Keratinocyte (primary cell): Measurements from ENCODE around the gene IL12RB2. TPM values are rescaled to one million over a fixed set of nuclear protein-coding genes. Genes with fewer than 3 reads are reported as not detected.

ENCODE experiments used
- DNase-seq: peaks from one replicate; pipeline ENCODE4 v3.0.0-alpha.2; 2011; ENCODE audit warnings: low read depth, missing footprints, low spot score
- FAIRE-seq: peaks from 2 replicates; lab custom pipeline; 2011; peaks lifted over from hg19 to GRCh38; lab: Jason Lieb, UNC
- H2AFZ ChIP-seq: 2 replicates; pipeline ENCODE4 v1.6.0; 2012; ENCODE audit warnings: low read length, control low read depth, inconsistent platforms; ENCODE audit not compliant: control insufficient read depth
- H3K27ac ChIP-seq: 2 replicates; pipeline ENCODE4 v1.5.1; 2011; ENCODE audit warnings: low read length; ENCODE audit not compliant: control insufficient read depth, insufficient read depth
- H3K27me3 ChIP-seq: 3 replicates; pipeline ENCODE4 v1.6.0; 2011; ENCODE audit warnings: low read length; ENCODE audit not compliant: control insufficient read depth, insufficient read depth; ENCODE audit errors: extremely low read depth
- H3K36me3 ChIP-seq, 2 experiments: 2 replicates in 1 of 2; 3 replicates in 1 of 2; pipeline ENCODE4 v1.5.1; 2011; ENCODE audit warnings: low read length in 2 of 2, mild to moderate bottlenecking in 1 of 2; ENCODE audit not compliant: control insufficient read depth in 2 of 2, insufficient read depth in 2 of 2; ENCODE audit errors: extremely low read depth in 1 of 2
- H3K4me1 ChIP-seq: 3 replicates; pipeline ENCODE4 v1.5.1; 2011; ENCODE audit warnings: low read length; ENCODE audit not compliant: control insufficient read depth, insufficient read depth; ENCODE audit errors: extremely low read depth
- H3K4me2 ChIP-seq: 3 replicates; pipeline ENCODE4 v1.6.0; 2011; ENCODE audit warnings: low read depth, low read length; ENCODE audit not compliant: control insufficient read depth, insufficient read depth; ENCODE audit errors: extremely low read depth
- H3K4me3 ChIP-seq, 3 experiments: fragments of 200-600 bp in 1 of 3; sonication (generic) in 1 of 3; 2 replicates in 2 of 3; 3 replicates in 1 of 3; pipeline ENCODE4 v1.5.1; 2011 to 2016; ENCODE audit warnings: low read length in 3 of 3, mild to moderate bottlenecking in 3 of 3, control low read depth in 2 of 3, inconsistent platforms in 1 of 3, low read depth in 1 of 3, mixed read lengths in 1 of 3, mixed run types in 1 of 3, moderate library complexity in 1 of 3; ENCODE audit not compliant: control insufficient read depth in 2 of 3, insufficient read depth in 2 of 3; ENCODE audit errors: extremely low read depth in 1 of 3
- H3K79me2 ChIP-seq: 2 replicates; pipeline ENCODE4 v1.6.0; 2012; ENCODE audit warnings: low read length; ENCODE audit not compliant: control insufficient read depth, insufficient read depth
- H3K9ac ChIP-seq: 3 replicates; pipeline ENCODE4 v1.6.0; 2011; ENCODE audit warnings: low read length; ENCODE audit not compliant: control insufficient read depth, insufficient read depth; ENCODE audit errors: extremely low read depth
- H3K9me1 ChIP-seq: 3 replicates; pipeline ENCODE4 v1.6.0; 2011; ENCODE audit warnings: low read length; ENCODE audit not compliant: control insufficient read depth, insufficient read depth; ENCODE audit errors: extremely low read depth
- H3K9me3 ChIP-seq: 2 replicates; pipeline ENCODE4 v1.5.1; 2012; ENCODE audit warnings: low read depth, low read length; ENCODE audit not compliant: control insufficient read depth
- H4K20me1 ChIP-seq: 3 replicates; pipeline ENCODE4 v1.6.0; 2011; ENCODE audit warnings: low read length; ENCODE audit not compliant: control insufficient read depth, insufficient read depth; ENCODE audit errors: extremely low read depth
- EZH2 ChIP-seq: IDR thresholded peaks from one replicate; pipeline ENCODE4 v1.6.1; 2012; ENCODE audit warnings: inconsistent platforms, mild to moderate bottlenecking, low read length, moderate library complexity
- dilution Hi-C: fragments of 300-500 bp; cut with MboI; formaldehyde crosslinking; loops from one replicate; pipeline ENCODE4 v1.7.0; 2020; ENCODE audit warnings: low sequenced_read_pairs; ENCODE audit not compliant: extremely low pct_ligation_motif_present
- polyA plus RNA-seq, 5 experiments: library from polyadenylated mRNA; depleted of rRNA in 3 of 5; stranded (reverse) in 3 of 5; stranded (forward) in 1 of 5; unstranded in 1 of 5; fragments of >200 nt; gene quantifications; 1 replicate in 1 of 5; 2 replicates in 3 of 5; 3 replicates in 1 of 5; pipeline versions ENCODE4 v1.2.1 to v1.2.3, GENCODE V29; 2011 to 2012; ENCODE audit warnings: missing spikeins in 2 of 5, low read depth in 1 of 5, low replicate concordance in 1 of 5
- TF ChIP-seq, protein P1 (sequence below), 3 experiments: IDR thresholded peaks in 1 of 3; conservative IDR thresholded peaks in 1 of 3; optimal IDR thresholded peaks in 1 of 3; 2 replicates in 2 of 3; 3 replicates in 1 of 3; pipeline versions ENCODE3 to v1.5.1; 2011; ENCODE audit warnings: low read length in 3 of 3, mild to moderate bottlenecking in 3 of 3, moderate library complexity in 2 of 3, control low read depth in 1 of 3, inconsistent platforms in 1 of 3; ENCODE audit not compliant: insufficient read depth in 2 of 3; ENCODE audit errors: extremely low read depth in 1 of 3

Gene IL12RB2
- polyA plus RNA-seq, 1 donor (not counting 4 experiments of a cell fraction or from before 2014, with no cell fraction given): 0.63 TPM

DNA sequence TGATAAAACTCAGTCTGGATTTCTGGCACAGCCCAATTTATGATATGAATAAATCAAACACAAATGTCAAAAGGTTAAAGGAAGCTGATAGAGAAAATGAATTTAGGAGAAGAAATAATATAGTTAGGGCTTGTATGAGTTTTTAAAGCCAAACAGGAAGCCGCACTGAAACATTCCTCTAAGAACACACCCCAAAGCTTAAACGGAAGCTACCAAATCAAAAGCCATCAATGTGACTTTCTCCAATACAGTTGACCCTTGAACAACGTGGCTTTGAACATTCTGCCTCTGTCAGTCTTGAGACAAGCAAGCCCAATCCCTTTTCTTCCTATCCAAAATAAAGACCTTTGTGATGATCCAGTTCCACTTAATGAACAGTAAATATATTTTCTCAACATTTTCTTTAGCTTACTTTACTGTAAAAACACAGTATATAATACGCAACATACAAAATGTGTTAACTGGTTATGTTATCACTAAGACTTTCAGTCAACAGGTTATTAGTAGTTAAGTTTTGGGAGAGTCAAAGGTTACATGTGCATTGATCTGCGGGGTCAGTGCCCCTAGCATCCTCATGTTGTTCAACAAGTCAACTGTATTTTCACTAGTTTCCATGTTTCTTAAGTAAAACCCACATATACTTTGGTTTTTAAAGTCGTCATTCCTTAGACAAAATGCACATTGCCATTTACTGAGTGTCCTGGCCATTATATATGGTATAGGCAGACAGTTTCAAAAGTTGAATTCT is 111.3 kb downstream of the IL12RB2 start:
- Histone ChIP-seq H3K4me3 (no peak overlapping the region), H3K4me2 (no peak overlapping the region), H3K27ac (no peak overlapping the region), H3K36me3 (peaks cover 24 to 52% of the 10 kb centered on the region in 2 experiments), H2AFZ (no peak overlapping the region), H3K9me1 (no peaks in the 10 kb centered on the region), H4K20me1 (peaks cover 7% of the 10 kb centered on the region), H3K4me1 (peaks cover 6% of the 10 kb centered on the region), H3K79me2 (peaks cover 99% of the 10 kb centered on the region), H3K27me3 (no peaks in the 10 kb centered on the region), H3K9me3 (no peaks in the 10 kb centered on the region), H3K9ac (no peak overlapping the region)
- no peak for FAIRE-seq
- dilution Hi-C loops: no loop called here
- no peak for TF ChIP-seq EZH2
- TF ChIP-seq, protein P1, sequence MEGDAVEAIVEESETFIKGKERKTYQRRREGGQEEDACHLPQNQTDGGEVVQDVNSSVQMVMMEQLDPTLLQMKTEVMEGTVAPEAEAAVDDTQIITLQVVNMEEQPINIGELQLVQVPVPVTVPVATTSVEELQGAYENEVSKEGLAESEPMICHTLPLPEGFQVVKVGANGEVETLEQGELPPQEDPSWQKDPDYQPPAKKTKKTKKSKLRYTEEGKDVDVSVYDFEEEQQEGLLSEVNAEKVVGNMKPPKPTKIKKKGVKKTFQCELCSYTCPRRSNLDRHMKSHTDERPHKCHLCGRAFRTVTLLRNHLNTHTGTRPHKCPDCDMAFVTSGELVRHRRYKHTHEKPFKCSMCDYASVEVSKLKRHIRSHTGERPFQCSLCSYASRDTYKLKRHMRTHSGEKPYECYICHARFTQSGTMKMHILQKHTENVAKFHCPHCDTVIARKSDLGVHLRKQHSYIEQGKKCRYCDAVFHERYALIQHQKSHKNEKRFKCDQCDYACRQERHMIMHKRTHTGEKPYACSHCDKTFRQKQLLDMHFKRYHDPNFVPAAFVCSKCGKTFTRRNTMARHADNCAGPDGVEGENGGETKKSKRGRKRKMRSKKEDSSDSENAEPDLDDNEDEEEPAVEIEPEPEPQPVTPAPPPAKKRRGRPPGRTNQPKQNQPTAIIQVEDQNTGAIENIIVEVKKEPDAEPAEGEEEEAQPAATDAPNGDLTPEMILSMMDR (optimal IDR thresholded peaks at IDR 0.05 in 1 of 3, IDR thresholded peaks at IDR 0.05 in 1 of 3, conservative IDR thresholded peaks at IDR 0.05 in 1 of 3; ENCODE audit: extremely low read depth in 1 of 3, insufficient read depth in 2 of 3, low read length in 3 of 3): no peak
- DNase-seq: no peak

DNA sequence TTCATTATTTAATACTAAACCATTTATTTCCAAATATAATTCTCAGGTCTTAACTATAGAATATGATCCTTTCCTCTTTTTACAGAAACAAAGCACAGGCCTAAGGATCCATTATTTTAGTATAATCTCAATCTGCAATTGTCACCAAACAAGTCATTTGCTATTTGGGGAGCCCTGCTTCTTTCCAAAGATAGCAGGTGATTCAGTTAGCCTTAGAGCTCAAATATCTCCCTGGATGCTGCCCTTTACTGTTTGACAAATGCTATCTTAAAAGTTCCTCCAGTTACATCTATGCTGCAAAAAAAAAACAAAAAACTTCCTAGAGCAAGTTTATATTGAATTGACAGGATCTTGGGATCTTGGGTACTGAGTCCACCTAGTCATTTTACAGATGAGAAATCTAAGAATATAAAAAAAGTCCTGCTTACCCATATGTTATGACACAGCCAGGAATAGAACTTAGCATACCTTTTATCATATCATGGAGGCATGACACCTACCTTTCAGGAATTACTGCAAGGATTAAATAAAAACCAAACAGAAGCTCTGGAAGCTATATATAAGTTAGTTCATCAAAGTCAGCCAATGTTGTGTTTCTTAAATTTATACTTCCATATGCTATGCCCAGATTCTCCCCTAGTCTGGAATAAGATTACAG is 113.3 kb downstream of the IL12RB2 start:
- dilution Hi-C loops: no loop called here
- Histone ChIP-seq H3K79me2 (peaks cover 99% of the 10 kb centered on the region), H3K9me3 (no peaks in the 10 kb centered on the region), H3K9ac (no peak overlapping the region), H4K20me1 (peaks cover 10% of the 10 kb centered on the region), H3K36me3 (peaks cover 24 to 52% of the 10 kb centered on the region in 2 experiments), H3K27me3 (no peaks in the 10 kb centered on the region), H3K27ac (no peak overlapping the region), H3K9me1 (no peaks in the 10 kb centered on the region), H3K4me3 (no peak overlapping the region), H3K4me2 (no peak overlapping the region), H2AFZ (no peak overlapping the region), H3K4me1 (peaks cover 9% of the 10 kb centered on the region)
- no peak for DNase-seq
- TF ChIP-seq, protein P1 (optimal IDR thresholded peaks at IDR 0.05 in 1 of 3, IDR thresholded peaks at IDR 0.05 in 1 of 3, conservative IDR thresholded peaks at IDR 0.05 in 1 of 3; ENCODE audit: extremely low read depth in 1 of 3, insufficient read depth in 2 of 3, low read length in 3 of 3): no peak
- no peak for TF ChIP-seq EZH2
- no peak for FAIRE-seq
